ENCODE data around the gene MECP2.

MECP2 gene

GRCh38 chrX:154059729-154060245 lies 37.7 kb downstream of the MECP2 start:
- no peak for DNase-seq

DNA sequence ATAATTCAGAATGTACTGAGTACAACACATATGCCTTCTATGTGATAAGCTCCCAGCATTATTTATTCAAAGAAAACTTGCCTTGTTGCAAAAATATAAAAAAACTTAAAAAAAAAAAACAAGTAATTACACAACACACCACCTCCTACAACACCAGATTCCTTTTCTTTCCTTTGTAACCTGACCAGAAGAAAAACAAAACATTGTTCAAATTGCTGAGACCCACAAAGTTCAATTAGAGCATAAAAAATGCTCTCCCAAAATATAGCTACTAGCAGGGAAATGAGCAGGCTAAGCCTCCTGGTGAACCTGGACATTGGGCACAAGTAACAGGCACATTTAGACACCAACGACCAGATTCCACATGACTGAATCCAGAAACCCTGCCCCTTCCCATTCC lies 38.3 kb downstream of the MECP2 start:
- no peak for DNase-seq

DNA sequence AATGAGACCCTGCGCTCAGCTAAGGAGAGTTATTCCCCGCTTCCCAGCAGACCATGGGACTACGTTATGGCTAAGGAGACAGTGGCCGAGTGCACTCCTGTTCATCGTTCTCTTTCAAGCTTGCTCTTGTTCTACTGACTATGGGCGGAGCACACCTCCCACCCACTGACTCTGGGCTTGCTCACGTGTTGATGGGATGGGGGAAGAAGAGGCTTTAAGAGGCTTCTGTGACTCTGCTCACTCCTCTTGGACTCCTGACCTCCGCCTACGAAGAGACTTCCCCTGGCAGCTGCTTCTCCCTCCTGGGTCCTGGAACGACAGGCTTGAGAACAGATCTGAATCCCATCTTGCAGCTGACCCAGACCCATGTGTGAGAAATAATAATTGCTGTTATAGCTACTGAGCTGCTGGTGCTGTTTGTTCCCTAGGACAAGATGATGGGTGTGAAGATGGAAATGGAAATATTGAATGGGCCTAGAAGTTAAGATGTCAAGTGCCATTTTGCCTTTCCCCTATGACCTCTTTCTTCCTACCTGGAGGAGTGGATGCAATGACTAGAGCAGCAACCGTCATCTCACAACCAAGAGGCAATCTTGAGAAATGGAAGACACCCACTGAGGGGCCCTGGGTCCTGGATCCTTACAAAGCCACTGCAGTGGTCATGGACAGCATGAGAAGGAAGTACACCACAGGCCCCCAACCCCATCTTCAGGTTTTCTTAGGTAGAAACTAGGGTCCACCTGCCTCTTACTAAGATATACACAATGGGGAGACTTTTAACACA lies 39.1 kb downstream of the MECP2 start:
- no peak for DNase-seq

GRCh38 chrX:154057791-154058190 lies 39.7 kb downstream of the MECP2 start:
- no peak for DNase-seq

GRCh38 chrX:154056770-154057241 lies 40.7 kb downstream of the MECP2 start:
- DNase-seq = no peak

GRCh38 chrX:154051201-154051810 lies 46.2 kb downstream of the MECP2 start:
- DNase-seq = peak in 6 of 14 donors; percentile 10 to 32 (median 27)

- no peak for DNase-seq
Measured at GRCh38 chrX:154050113-154050495, 47.4 kb downstream of the MECP2 start.

GRCh38 chrX:154049209-154050112 lies 48.1 kb downstream of the MECP2 start:
- peak in 1 of 14 donors; percentile 10 for DNase-seq

DNA sequence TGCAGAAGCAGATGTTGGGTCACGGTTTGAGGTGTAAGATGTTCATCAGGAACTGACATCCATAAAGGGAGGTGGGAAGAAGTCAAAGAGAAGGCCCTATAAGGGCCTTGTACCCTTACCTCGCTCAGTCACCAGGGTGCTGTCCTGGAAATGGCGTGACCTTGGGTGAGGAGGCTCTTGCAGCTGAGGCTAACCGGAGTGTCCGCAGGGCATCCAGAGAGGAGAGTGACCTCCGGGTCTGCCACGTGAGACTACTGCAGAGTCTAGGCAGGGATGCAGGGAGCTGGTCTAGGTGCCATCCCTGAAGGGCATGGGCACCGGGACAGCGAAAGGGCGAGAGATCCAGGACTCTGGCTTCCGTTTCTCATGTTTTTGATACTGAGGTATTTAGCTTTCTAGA lies 49.1 kb downstream of the MECP2 start:
- DNase-seq = no peak

DNA sequence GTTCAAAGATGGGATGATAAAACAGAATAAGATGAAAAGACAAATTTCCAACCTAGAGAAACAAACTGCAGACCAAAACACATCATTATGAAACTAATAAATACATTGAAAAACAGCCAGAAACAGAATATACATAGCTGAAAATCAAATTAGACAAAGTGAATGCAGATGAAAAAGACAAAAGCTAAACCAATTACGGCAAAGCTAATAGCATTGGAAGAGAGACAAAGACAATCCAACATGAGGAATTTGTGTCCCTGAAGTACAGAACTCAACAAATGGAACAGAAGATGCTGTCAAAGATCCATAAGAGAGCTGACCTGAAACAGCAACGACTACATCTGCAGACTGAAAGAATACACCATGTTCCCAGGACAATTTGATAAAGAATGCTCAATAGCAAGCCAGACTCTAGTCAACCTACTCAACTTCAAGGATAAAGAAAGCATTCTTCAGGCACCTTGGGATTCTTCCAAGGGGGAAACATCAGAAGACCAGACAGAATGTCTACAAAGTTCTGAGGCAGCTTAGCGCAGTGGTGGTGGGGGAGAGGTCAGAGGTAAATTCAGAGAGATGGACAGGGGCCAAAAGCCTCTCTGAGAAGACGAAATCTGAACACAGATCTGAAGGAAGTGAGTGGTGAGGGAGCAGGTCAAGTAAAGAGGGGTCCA lies 50.4 kb downstream of the MECP2 start:
- no peak for DNase-seq

GRCh38 chrX:154046031-154046781 lies 51.3 kb downstream of the MECP2 start:
- peak in 1 of 14 donors; percentile 23 for DNase-seq

DNA sequence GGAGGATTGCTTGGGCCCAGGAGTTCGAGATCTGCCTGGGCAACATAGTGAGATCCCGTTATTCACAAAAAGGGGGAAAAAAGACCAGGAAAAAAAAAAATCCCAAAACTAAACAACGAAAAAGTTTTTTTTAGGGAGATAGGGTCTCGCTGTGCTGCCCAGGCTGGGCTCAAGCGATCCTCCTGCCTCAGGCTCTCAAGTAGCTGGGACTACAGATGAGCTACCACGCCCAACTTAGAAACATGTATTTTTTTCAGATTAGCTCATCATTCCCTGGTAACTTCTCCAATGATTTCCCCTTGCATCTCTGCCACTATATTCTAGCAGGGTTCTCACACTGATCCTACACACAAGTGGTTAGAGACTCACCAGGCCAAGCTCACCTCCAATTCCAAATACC lies 53.4 kb downstream of the MECP2 start:
- no peak for DNase-seq

DNA sequence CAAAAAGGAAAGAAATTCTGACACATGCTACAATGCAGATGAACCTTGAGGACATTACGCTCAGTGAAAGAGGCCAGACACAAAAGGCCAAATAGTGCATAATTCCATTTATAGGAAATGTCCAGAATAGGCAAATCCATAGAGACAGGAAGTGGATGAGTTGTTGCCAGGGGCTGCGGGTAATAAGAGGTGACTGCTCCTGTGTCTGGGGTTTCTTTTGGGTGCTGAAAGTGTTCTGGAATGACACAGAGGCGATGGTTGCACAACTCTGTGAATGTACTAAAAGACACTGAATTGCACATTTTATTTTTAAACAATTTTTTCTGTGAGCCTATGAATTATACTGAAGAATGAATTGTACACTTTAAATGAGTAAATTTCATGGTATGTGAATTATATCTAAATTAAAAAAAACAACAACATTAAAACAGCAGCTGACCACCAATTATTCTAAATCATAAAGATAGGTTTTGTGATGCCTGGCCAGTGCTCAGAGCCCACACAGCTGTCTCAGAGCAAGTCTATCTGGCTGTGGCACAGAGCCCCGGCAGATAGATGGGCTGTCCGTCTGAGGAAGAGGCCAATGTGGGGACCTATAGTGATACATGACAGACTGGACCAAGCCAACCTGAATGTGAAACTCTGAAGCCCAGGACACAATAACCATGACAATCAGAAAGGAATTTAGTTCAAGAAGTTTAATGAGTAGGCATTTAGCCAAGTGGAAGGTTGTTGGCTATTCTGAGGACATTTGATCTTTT lies 54.3 kb downstream of the MECP2 start:
- no peak for DNase-seq

- DNase-seq = no peak
Measured at GRCh38 chrX:154040863-154041262, 56.7 kb downstream of the MECP2 start.

DNA sequence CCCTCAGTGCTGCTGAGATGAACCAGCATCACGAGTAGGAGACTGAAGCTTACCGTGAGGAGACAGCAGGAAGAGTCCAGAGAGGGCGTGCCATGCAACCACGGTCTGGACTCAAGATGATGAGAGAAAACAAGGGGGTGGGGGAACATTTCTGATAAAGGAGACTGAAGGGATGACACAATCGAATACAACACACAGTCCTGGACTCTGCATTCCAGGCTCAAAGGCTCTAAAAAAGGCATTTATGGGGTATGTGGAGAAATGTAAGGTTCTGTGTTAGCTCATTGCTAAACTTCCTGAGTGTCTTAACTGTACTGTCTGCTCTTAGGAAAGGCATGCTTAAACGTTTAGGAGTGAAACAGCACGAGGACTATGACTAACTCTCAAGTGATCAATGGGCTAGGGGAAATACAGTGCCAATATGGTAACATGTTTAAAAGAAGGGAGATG lies 57.2 kb downstream of the MECP2 start:
- no peak for DNase-seq

DNA sequence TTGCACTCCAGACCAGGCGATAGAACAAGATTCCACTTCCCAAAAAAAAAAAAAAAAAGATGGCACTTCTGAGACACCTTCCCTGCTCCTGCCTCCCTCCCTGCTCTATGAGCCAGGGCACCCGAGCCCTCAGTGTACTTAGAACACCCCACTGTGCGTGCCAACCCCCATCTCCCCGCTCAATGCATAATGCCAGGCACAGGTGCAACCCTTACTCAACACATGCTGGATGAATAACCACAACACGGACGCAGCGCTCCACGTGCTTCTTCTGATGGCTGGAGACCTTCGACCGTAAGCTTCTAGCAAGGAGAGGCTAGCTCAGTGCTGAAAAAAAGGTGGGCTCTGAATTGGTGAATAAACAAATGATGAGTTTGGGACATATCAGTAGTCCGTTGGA lies 57.9 kb downstream of the MECP2 start:
- no peak for DNase-seq

- DNase-seq = no peak
Measured at GRCh38 chrX:154038656-154039055, 58.9 kb downstream of the MECP2 start.

- no peak for DNase-seq
Measured at GRCh38 chrX:154037754-154038153, 59.8 kb downstream of the MECP2 start.

- DNase-seq = no peak
Measured at GRCh38 chrX:154036513-154036912, 61.0 kb downstream of the MECP2 start.

- DNase-seq = no peak
Measured at GRCh38 chrX:154033848-154034247, 63.7 kb downstream of the MECP2 start.

- no peak for DNase-seq
Measured at GRCh38 chrX:154032653-154033052, 64.9 kb downstream of the MECP2 start.

Measured in C1 segment of cervical spinal cord (tissue), 14 donors.